Adrenal gland (tissue), 12 donors: ENCODE data around the gene ANKRD53. TPM values are rescaled to one million over a fixed set of nuclear protein-coding genes. Genes with fewer than 3 reads are reported as not detected.
A peak's percentile ranks its signal among the peaks of the same experiment; 100 is the strongest.

ENCODE experiments used
- DNase-seq, 7 donors: peaks; one replicate each; pipeline ENCODE4 v3.0.0-alpha.2; 2019 to 2020
- H3K27ac ChIP-seq, 5 donors: fragments of 200-600 bp; sonication (generic) in 4 of 5; 1 replicate in 3 of 5; 2 replicates in 2 of 5; pipeline versions ENCODE4 v1.5.1 to v1.8.0; 2016 to 2020; ENCODE audit warnings: mild to moderate bottlenecking in 1 of 5
- H3K27me3 ChIP-seq: fragments of 200-600 bp; 2 replicates; pipeline ENCODE4 v1.8.0; 2021
- H3K36me3 ChIP-seq, 2 donors: fragments of 200-600 bp; replicated peaks in 1 of 2; 1 replicate in 1 of 2; 2 replicates in 1 of 2; pipeline versions ENCODE4 v1.5.1 to v1.8.0; 2018 to 2022
- H3K4me1 ChIP-seq, 2 donors: fragments of 200-600 bp; replicated peaks in 1 of 2; 1 replicate in 1 of 2; 2 replicates in 1 of 2; pipeline versions ENCODE4 v1.5.1 to v1.8.0; 2018 to 2021
- H3K4me3 ChIP-seq, 4 donors: fragments of 200-600 bp; sonication (generic) in 3 of 4; one replicate each; pipeline ENCODE4 v1.5.1; 2016 to 2018
- H3K9me3 ChIP-seq, 3 donors: fragments of 200-600 bp; sonication (generic) in 1 of 3; replicated peaks in 1 of 3; 1 replicate in 2 of 3; 2 replicates in 1 of 3; pipeline versions ENCODE4 v1.5.1 to v1.8.0; 2016 to 2021
- POLR2A ChIP-seq, 2 donors: fragments of 450-650 bp; IDR thresholded peaks; one replicate each; pipeline ENCODE4 v1.6.1; 2017; ENCODE audit warnings: antibody characterized with exemption in 2 of 2, mild to moderate bottlenecking in 2 of 2, moderate library complexity in 1 of 2
- WGBS, 4 donors: extraction: QIAGEN DNeasy Blood & Tissue Kit in 2 of 4; methylation state at CpG; one replicate each; pipeline versions ENCODE4 v1.1.5 to v1.1.7; 2013 to 2017; 5-methylcytosine and 5-hydroxymethylcytosine counted together
- intact Hi-C, 2 donors: fragments of 100-400 bp; cut with DNase I; formaldehyde crosslinking; loops; one replicate each; pipeline versions ENCODE4 v1.14.1 to v1.15.0; 2022 to 2023
- polyA plus RNA-seq, 3 donors: library from polyadenylated mRNA; stranded (reverse); fragments of 200-250 nt in 2 of 3; fragments of 350-450 nt in 1 of 3; fragmentation: Illumina TruSeq in 1 of 3; extraction: RNeasy Lipid Tissue Mini Kit (QIAGEN cat#74804) in 1 of 3; gene quantifications; one replicate each; pipeline ENCODE4 v1.2.3, GENCODE V29; 2013 to 2014
- total RNA-seq, 9 donors: library from RNA; depleted of rRNA in 4 of 9; stranded (reverse); fragments of >200 nt in 4 of 9; fragments of 120-200 nt in 1 of 9; fragmentation: NEBNext Ultra II Directional in 1 of 9; extraction: Animal tissue kit (Norgen Biotek cat#: 25700) in 1 of 9; gene quantifications; one replicate each; pipeline versions ENCODE4 v1.1.0 to v1.2.4, GENCODE V29; 2013 to 2023
- TF ChIP-seq, protein P1 (sequence below), 6 experiments: fragments of 450-650 bp in 4 of 6; fragments of 200-600 bp in 2 of 6; sonication (generic) in 1 of 6; IDR thresholded peaks; 1 replicate in 5 of 6; 2 replicates in 1 of 6; pipeline versions ENCODE4 v1.5.1 to v1.8.0; 2016 to 2021; ENCODE audit warnings: antibody characterized with exemption in 6 of 6, mild to moderate bottlenecking in 2 of 6, moderate library complexity in 1 of 6
- donor health status: healthy with polysubstance abuse.
- donor health status: Bipolar disorder and iron deficiency.
- donor health status: DM: yes; HTN: yes; CAD: no.
- donor health status: DM: no; HTN: no; CAD: no.
- donor health status: DM: no; HTN: no; CAD: no.
- donor health status: DM: yes; HTN: yes; CAD: no.

The ANKRD53 gene
- total and polyA plus RNA-seq, 12 donors: 0.61 to 5.1 (median 2.1) TPM; not detected in 1

DNA sequence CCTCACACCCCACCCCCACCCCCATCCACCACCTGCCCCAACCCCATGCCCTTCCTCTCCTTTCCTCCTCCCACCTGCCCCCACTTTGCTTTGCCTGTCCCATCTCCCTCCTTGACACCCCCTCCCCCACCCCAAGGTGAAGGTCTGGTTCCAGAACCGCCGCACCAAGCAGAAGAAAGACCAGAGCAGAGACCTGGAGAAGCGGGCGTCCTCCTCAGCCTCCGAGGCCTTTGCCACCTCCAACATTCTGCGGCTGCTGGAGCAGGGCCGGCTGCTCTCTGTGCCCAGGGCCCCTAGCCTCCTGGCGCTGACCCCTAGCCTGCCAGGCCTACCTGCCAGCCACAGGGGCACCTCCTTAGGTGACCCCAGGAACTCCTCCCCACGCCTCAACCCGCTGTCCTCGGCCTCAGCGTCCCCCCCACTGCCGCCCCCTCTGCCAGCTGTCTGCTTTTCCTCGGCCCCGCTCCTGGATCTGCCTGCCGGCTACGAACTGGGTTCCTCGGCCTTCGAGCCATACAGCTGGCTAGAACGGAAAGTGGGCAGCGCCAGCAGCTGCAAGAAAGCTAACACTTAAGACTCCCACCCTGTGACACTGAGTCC, 45.7 kb upstream of the ANKRD53 start:
- Histone ChIP-seq H3K27ac (no peak overlapping the region), H3K27me3 (no peaks in the 10 kb centered on the region), H3K4me1 (no peaks in the 10 kb centered on the region), H3K36me3 (no peaks in the 10 kb centered on the region), H3K4me3 (no peak overlapping the region), H3K9me3 (no peaks in the 10 kb centered on the region)
- TF ChIP-seq POLR2A (IDR thresholded peaks at IDR 0.05): no peak
- TF ChIP-seq, protein P1, sequence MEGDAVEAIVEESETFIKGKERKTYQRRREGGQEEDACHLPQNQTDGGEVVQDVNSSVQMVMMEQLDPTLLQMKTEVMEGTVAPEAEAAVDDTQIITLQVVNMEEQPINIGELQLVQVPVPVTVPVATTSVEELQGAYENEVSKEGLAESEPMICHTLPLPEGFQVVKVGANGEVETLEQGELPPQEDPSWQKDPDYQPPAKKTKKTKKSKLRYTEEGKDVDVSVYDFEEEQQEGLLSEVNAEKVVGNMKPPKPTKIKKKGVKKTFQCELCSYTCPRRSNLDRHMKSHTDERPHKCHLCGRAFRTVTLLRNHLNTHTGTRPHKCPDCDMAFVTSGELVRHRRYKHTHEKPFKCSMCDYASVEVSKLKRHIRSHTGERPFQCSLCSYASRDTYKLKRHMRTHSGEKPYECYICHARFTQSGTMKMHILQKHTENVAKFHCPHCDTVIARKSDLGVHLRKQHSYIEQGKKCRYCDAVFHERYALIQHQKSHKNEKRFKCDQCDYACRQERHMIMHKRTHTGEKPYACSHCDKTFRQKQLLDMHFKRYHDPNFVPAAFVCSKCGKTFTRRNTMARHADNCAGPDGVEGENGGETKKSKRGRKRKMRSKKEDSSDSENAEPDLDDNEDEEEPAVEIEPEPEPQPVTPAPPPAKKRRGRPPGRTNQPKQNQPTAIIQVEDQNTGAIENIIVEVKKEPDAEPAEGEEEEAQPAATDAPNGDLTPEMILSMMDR (IDR thresholded peaks at IDR 0.05): no peak
- WGBS, 4 donors: 83 to 91% (median 87%) methylated on average over 11 to 21 of the region's 21 CpGs
- intact Hi-C loops: loop anchor here in 1 of 2 donors (10.0 kb wide), 1 partner anchor 148 kb away; no protein-coding TSS in a partner anchor
- DNase-seq: peak in 3 of 7 donors; percentile 10 to 27 (median 14)

DNA sequence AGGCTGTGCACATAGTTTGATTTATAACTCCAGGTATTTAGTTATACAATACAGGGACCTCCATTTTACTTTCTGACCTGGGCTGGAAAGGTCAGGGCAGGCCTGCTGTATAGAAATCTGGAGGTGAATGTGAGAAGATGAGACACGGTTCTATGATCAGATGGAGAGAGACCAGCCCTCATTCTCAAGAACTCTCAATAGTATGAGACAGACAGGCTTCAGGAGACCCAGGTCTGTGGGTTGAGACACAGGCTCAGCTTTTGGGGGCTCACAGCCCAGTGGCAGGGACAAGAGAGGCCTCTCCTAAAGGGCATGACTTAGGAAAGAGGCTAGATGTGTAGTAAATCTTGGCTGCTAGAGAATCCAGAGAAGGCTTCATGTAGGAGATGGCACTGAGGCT, 43.4 kb upstream of the ANKRD53 start:
- Histone ChIP-seq H3K4me3 (no peak overlapping the region), H3K9me3 (no peaks in the 10 kb centered on the region), H3K36me3 (no peaks in the 10 kb centered on the region), H3K27ac (no peak overlapping the region), H3K4me1 (no peaks in the 10 kb centered on the region), H3K27me3 (no peaks in the 10 kb centered on the region)
- DNase-seq: peak in 2 of 7 donors; percentile 4 to 27
- intact Hi-C loops: loop anchor here in 1 of 2 donors (10.0 kb wide), 1 partner anchor 150 kb away; no protein-coding TSS in a partner anchor
- no peak for TF ChIP-seq POLR2A (IDR thresholded peaks at IDR 0.05)
- TF ChIP-seq, protein P1 (IDR thresholded peaks at IDR 0.05): no peak
- 75 to 100% (median 93%) methylated on average over 1 of the region's 1 CpG for WGBS, 4 donors

DNA sequence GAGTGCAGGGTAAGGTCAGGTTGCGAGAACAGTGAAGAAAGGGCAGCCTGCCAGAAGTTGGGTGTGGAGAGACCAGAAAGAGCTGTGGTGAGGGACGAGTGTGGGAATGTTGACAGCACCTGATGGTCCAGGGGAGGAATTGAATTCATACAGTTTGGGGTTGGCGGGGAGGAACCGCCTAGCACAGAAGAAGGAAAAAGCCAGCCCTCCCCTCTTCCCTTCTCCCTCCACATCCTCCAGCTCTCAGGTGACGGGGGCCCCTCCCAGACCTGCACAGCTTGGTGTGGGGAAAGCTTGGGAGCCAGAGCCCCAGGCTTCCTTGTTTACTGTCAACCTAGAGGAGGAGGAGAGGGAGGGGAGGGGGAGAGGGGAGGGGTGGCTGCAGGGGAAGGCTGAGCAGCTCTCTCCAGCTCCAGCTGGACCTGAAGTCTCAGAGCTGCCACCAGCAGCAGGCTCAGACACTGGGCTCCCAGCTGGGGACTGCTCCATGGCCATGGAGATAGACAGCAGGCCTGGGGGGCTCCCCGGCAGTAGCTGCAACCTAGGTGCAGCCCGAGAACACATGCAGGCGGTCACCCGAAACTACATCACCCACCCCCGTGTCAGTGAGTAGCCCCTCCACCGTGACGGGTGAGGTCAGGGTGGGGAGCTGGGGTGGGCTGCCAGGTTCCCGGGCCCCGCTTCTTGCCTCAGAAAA, 42.8 kb upstream of the ANKRD53 start, which contains the start of gene ATP6V1B1:
TSS of gene ATP6V1B1 (plus strand) at position 433 of the 697 bp plus-strand sequence. CDS start at position 488, 55 bp downstream.
- intact Hi-C loops: loop anchor here in 1 of 2 donors (10.0 kb wide), 1 partner anchor 151 kb away; no protein-coding TSS in a partner anchor
- WGBS, 4 donors: 65 to 71% (median 69%) methylated on average over 12 to 14 of the region's 14 CpGs
- Histone ChIP-seq H3K9me3 (no peaks in the 10 kb centered on the region), H3K27me3 (no peaks in the 10 kb centered on the region), H3K27ac (no peak within 1 kb of the TSS), H3K36me3 (no peaks in the 10 kb centered on the region), H3K4me1 (no peaks in the 10 kb centered on the region), H3K4me3 (no peak within 1 kb of the TSS)
- DNase-seq: peak in 1 of 7 donors; percentile 17
- no peak for TF ChIP-seq POLR2A (IDR thresholded peaks at IDR 0.05)
- TF ChIP-seq, protein P1 (IDR thresholded peaks at IDR 0.05): no peak

DNA sequence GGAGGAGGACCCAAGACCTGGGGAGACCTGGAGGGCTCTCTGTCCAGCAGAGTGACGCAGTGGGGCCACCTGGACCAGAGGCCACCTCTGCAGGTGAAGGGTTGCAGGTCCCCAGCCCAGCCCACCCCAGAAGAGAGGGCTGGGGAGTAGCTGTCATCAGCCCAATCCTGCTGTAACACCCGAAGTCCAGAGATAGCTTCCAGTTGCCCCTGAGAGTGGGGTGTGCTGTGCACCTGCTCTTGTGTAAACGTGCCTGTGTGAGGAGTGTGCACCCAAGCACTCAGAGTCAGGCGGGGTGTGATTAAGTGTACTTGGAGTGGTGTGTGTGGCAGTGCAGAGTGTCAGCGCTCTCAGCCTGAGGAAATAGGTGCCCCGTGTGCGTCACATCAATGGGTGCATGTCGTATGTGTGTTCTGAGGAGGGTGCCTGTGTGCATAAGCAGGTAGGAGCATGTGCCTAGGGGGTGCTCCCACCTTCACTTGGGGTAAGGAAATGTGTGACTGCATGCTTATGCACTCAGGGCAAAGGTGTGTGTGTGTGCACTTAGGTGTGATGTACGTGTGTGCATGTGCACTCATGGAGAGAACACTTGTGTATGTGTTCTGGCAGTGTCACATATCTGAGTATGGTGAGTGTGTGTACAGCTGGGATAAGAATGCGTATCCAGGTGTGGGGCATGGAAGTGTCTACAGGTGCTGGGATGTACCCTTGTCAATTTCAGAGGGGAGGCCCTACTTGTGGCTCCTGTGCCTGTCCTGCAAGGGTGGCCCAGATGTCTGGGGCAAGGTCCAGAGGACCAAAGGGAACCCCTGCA, 42.1 kb upstream of the ANKRD53 start:
- DNase-seq: peak in 1 of 7 donors; percentile 8
- H3K27ac ChIP-seq: no peak overlapping the region
- TF ChIP-seq, protein P1 (IDR thresholded peaks at IDR 0.05): no peak
- TF ChIP-seq POLR2A (IDR thresholded peaks at IDR 0.05): no peak
- no peaks in the 10 kb centered on the region for H3K9me3 ChIP-seq
- intact Hi-C loops: loop anchor here in 1 of 2 donors (10.0 kb wide), 1 partner anchor 152 kb away; no protein-coding TSS in a partner anchor
- H3K36me3 ChIP-seq: no peaks in the 10 kb centered on the region
- H3K27me3 ChIP-seq: no peaks in the 10 kb centered on the region
- no peaks in the 10 kb centered on the region for H3K4me1 ChIP-seq
- 82 to 88% (median 87%) methylated on average over 9 to 10 of the region's 10 CpGs for WGBS, 4 donors
- no peak overlapping the region for H3K4me3 ChIP-seq
